Measurements from ENCODE around the gene CYP4A11.
"Not testable (repeated sequence)": the region's sequence is repeated elsewhere in the genome, so short reads cannot be mapped to it uniquely, and the experiment has no call there.

DNA sequence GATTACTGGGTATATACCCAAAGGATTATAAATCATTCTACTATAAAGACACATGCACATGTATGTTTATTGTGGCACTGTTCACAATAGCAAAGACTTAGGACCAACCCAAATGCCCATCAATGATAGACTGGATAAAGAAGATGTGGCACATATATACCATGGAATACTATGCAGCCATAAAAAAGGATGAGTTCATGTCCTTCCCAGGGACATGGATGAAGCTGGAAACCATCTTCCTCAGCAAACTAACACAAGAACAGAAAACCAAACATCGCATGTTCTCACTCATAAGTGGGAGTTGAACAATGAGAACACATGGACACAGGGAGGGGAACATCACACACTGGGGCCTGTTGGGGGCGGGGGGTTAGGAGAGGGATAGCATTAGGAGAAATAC, 49.3 kb upstream of the CYP4A11 start:
- not testable (repeated sequence) for TF ChIP-seq POLR2A (IDR thresholded peaks at IDR 0.05; ENCODE audit: low read length); GATA1 (IDR thresholded peaks at IDR 0.05; ENCODE audit: low read depth, low read length)
